K562 (cell line): Measurements from ENCODE around the gene ATP13A2. TPM values are rescaled to one million over a fixed set of nuclear protein-coding genes. Genes with fewer than 3 reads are reported as not detected.
A peak's percentile ranks its signal among the peaks of the same experiment; 100 is the strongest.

Source experiments
- ATAC-seq: fragments of 200-7000 bp; cut with Tn5 transposase; 3 replicates; pipeline ENCODE4 v1.9.1; 2020; ENCODE audit warnings: moderate library complexity
- BruUV-seq: library from RNA; stranded (reverse); fragments of 400-500 nt; replicated peaks from 2 replicates; lab custom pipeline; 2021; lab: Mats Ljungman, UMichigan
- CTCF ChIA-PET: fragments of 300-600 bp; formaldehyde crosslinking; extraction: SDS; loops from one replicate; lab custom pipeline; 2021; ENCODE audit warnings: low intra/inter-chr PET ratio; lab: Yijun Ruan, JAX
- POLR2A ChIA-PET: fragments of 300-600, 350-650 bp; sonication (Branson Sonifier 250); formaldehyde crosslinking; extraction: SDS; loops from one replicate; lab custom pipeline; 2021; ENCODE audit warnings: antibody characterized with exemption, inconsistent platforms; lab: Yijun Ruan, JAX
- DNase-seq, 4 experiments: peaks; one replicate each; pipeline versions ENCODE4 v3.0.0 to v3.0.0-alpha.2; 2011 to 2018; ENCODE audit warnings: low spot score in 3 of 4, mixed read lengths in 3 of 4; ENCODE audit errors: extremely low read depth in 1 of 4
- FAIRE-seq: peaks from 2 replicates; lab custom pipeline; 2011; peaks lifted over from hg19 to GRCh38; lab: Jason Lieb, UNC
- H2AFZ ChIP-seq: 2 replicates; pipeline ENCODE4 v1.6.0; 2011; ENCODE audit warnings: low read depth, low read length, control low read depth, inconsistent platforms
- H3K27ac ChIP-seq: fragments of 200-600 bp; 3 replicates; pipeline ENCODE4 v1.8.0; 2011; ENCODE audit warnings: low read depth, mild to moderate bottlenecking, control low read depth, inconsistent platforms, low read length, moderate library complexity, mixed read lengths; ENCODE audit errors: extremely low read depth
- H3K27me3 ChIP-seq, 2 experiments: fragments of 300-600 bp in 1 of 2; 2 replicates in 1 of 2; 3 replicates in 1 of 2; pipeline versions ENCODE4 v1.6.0 to v1.8.0; 2011; ENCODE audit warnings: inconsistent platforms in 2 of 2, low read length in 2 of 2, mild to moderate bottlenecking in 1 of 2, mixed read lengths in 1 of 2, moderate library complexity in 1 of 2; ENCODE audit not compliant: control insufficient read depth in 2 of 2, insufficient read depth in 2 of 2
- H3K36me3 ChIP-seq: fragments of 300-600 bp; 3 replicates; pipeline ENCODE4 v1.8.0; 2011; ENCODE audit warnings: mild to moderate bottlenecking, low read length, inconsistent platforms; ENCODE audit not compliant: control insufficient read depth, insufficient read depth
- H3K4me1 ChIP-seq, 2 experiments: fragments of 200-600 bp in 1 of 2; replicated peaks in 1 of 2; 2 replicates in 1 of 2; 3 replicates in 1 of 2; pipeline versions ENCODE4 v1.5.1 to v1.8.0; 2011; ENCODE audit warnings: inconsistent platforms in 2 of 2, low read length in 2 of 2, mild to moderate bottlenecking in 1 of 2, mixed read lengths in 1 of 2, moderate library complexity in 1 of 2; ENCODE audit not compliant: control insufficient read depth in 2 of 2, insufficient read depth in 2 of 2
- H3K4me2 ChIP-seq: 2 replicates; pipeline ENCODE4 v1.6.1; 2011; ENCODE audit warnings: low read length, control low read depth, inconsistent platforms, mixed read lengths; ENCODE audit not compliant: insufficient read depth
- H3K4me3 ChIP-seq: fragments of 200-600 bp; sonication (generic), shearing (Covaris generic); 2 replicates; pipeline ENCODE4 v1.5.1; 2016; ENCODE audit warnings: control low read depth, inconsistent platforms
- H3K79me2 ChIP-seq: fragments of 200-600 bp; 3 replicates; pipeline ENCODE4 v1.8.0; 2011; ENCODE audit warnings: low read length, inconsistent platforms; ENCODE audit not compliant: control insufficient read depth, insufficient read depth
- H3K9ac ChIP-seq, 2 experiments: 2 replicates each; pipeline versions ENCODE4 v1.6.0 to v1.6.1; 2011; ENCODE audit warnings: low read depth in 2 of 2, low read length in 2 of 2, control low read depth in 1 of 2, inconsistent platforms in 1 of 2, mild to moderate bottlenecking in 1 of 2, mixed read lengths in 1 of 2; ENCODE audit not compliant: insufficient read depth in 1 of 2
- H3K9me1 ChIP-seq: one replicate; pipeline ENCODE4 v1.6.0; 2011; ENCODE audit warnings: inconsistent platforms, mild to moderate bottlenecking, low read length, moderate library complexity; ENCODE audit not compliant: control insufficient read depth, insufficient read depth
- H3K9me3 ChIP-seq: replicated peaks from 2 replicates; pipeline ENCODE4 v1.5.1; 2011; ENCODE audit warnings: low read depth, low read length, inconsistent platforms; ENCODE audit not compliant: control insufficient read depth, insufficient read depth
- H4K20me1 ChIP-seq: replicated peaks from 2 replicates; pipeline ENCODE4 v1.6.1; 2011; ENCODE audit warnings: low read length, inconsistent platforms, mixed read lengths; ENCODE audit not compliant: control insufficient read depth, insufficient read depth
- POLR2AphosphoS5 ChIP-seq: IDR thresholded peaks from 2 replicates; pipeline ENCODE4 v1.6.1; 2011; ENCODE audit warnings: mild to moderate bottlenecking, low read depth, low read length, moderate library complexity; ENCODE audit not compliant: control insufficient read depth, insufficient read depth
- SNIP1 ChIP-seq: fragments of 450-650 bp; IDR thresholded peaks from 2 replicates; pipeline ENCODE4 v1.7.1; 2017; ENCODE audit warnings: low read depth, mild to moderate bottlenecking
- SP1 ChIP-seq: sonication (generic); formaldehyde crosslinking; IDR thresholded peaks from 2 replicates; pipeline ENCODE4 v1.8.1; 2022; ENCODE audit warnings: mild to moderate bottlenecking, missing genetic modification reagents
- ZNF134 ChIP-seq: fragments of 250-450 bp; sonication (Bioruptor Pico); conservative IDR thresholded peaks from 2 replicates; pipeline ENCODE4 v1.4.0; 2020
- ZNF699 ChIP-seq: fragments of 250-450 bp; sonication (Bioruptor Pico); IDR thresholded peaks from 2 replicates; pipeline ENCODE4 v1.8.0; 2021; ENCODE audit warnings: mild to moderate bottlenecking, moderate library complexity; ENCODE audit not compliant: insufficient replicate concordance
- WGBS: fragments of 100-300 bp; shearing (Covaris generic); methylation state at CpG from one replicate; pipeline ENCODE4 v1.1.6; 2016; ENCODE audit warnings: low coverage, mixed read lengths; ENCODE audit not compliant: insufficient coverage; ENCODE audit errors: missing lambda C conversion rate; 5-methylcytosine and 5-hydroxymethylcytosine counted together
- in situ Hi-C: fragments of 300-500 bp; cut with MboI; formaldehyde crosslinking; loops from 4 replicates; pipeline ENCODE4 v1.15.0; 2018; ENCODE audit warnings: inconsistent platforms, mixed read lengths
- intact Hi-C: fragments of 100-400 bp; cut with micrococcal nuclease; formaldehyde crosslinking; loops from 2 replicates; pipeline ENCODE4 v1.14.2; 2022
- polyA plus RNA-seq, 8 experiments: library from polyadenylated mRNA; depleted of rRNA in 4 of 8; stranded (reverse) in 5 of 8; unstranded in 3 of 8; fragments of >200 nt; fragmentation: Nextera tagmentation in 2 of 8; fragmentation: Illumina TruSeq in 1 of 8; extraction: Ambion mirVana in 2 of 8; extraction: Trizol in 1 of 8; gene quantifications; 2 replicates each; pipeline versions ENCODE4 v1.2.1 to v1.2.3, GENCODE V29; 2011 to 2014; ENCODE audit warnings: inconsistent platforms in 1 of 8, missing spikeins in 1 of 8
- total RNA-seq, 7 experiments: library from RNA; depleted of rRNA in 6 of 7; stranded (reverse); fragments of >200 nt in 6 of 7; fragmentation: Illumina TruSeq in 2 of 7; extraction: Trizol in 2 of 7; gene quantifications; 2 replicates each; pipeline versions ENCODE4 v1.2.1 to v1.2.3, GENCODE V29; 2011 to 2021; ENCODE audit warnings: low replicate concordance in 1 of 7
- TF ChIP-seq, protein P1 (sequence below): fragments of 250-450 bp; sonication (Bioruptor Pico); IDR thresholded peaks from 2 replicates; pipeline ENCODE4 v1.4.0; 2020; ENCODE audit warnings: mild to moderate bottlenecking, moderate library complexity
- TF ChIP-seq, protein P2 (sequence below): fragments of 250-450 bp; sonication (Bioruptor Pico); IDR thresholded peaks from 2 replicates; pipeline ENCODE4 v1.8.0; 2022; ENCODE audit warnings: inconsistent platforms, mild to moderate bottlenecking, moderate library complexity, borderline replicate concordance

ATP13A2 gene
- total and polyA plus RNA-seq, 9 of the 15 experiments (the other 6 are each of a cell fraction or from before 2014, with no cell fraction given): 0.36 to 56.3 (median 16.3) TPM

DNA sequence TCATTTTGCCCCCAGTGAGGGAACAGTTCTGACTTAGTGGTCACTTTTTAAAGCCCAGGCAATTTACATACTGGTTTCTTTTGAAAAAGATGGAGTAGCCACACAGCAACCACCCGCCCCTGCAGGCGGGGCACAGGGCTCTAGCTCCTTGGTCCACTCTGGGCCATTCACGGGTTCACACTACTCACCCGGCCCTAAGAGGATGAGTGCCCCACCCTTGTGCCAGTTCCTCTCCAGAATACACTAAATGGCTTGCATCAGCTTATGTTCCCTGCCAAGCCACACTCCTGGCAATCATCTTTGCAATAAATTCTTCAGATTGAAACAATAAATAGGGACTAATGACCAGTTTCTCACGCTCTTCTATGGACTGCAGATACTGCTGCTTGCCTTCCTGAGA is 15.7 kb upstream of the ATP13A2 start:
- POLR2A ChIA-PET: interaction anchor here (0.5 to 2.3 kb wide), 4 partner anchors 9 to 166 kb away, joined by 3 to 9 read pairs (median 4); no protein-coding TSS in a partner anchor
- peaks cover 94% of the 10 kb centered on the region for H3K36me3 ChIP-seq
- no peak for TF ChIP-seq ZNF134 (CRISPR knock-in tag)
- peak; percentile 36; the same call in 1 of the 2 replicates for TF ChIP-seq POLR2AphosphoS5
- H4K20me1 ChIP-seq: no peaks in the 10 kb centered on the region
- ATAC-seq: no peak
- no peak overlapping the region for H3K27ac ChIP-seq
- no peak overlapping the region for H3K9ac ChIP-seq
- no peak for DNase-seq
- no peak overlapping the region for H3K4me2 ChIP-seq
- 95% methylated on average over 5 of the region's 5 CpGs for WGBS
- no peaks in the 10 kb centered on the region for H3K9me1 ChIP-seq
- no peak overlapping the region for H3K4me3 ChIP-seq
- no TSS peak for BruUV-seq
- CTCF ChIA-PET: no interaction called here
- in situ Hi-C loops (loop anchor here (25.0 kb wide), 1 partner anchor 440 kb away; no protein-coding TSS in a partner anchor), intact Hi-C loops (no loop called here)
- H3K9me3 ChIP-seq: no peaks in the 10 kb centered on the region
- H3K27me3 ChIP-seq: no peaks in the 10 kb centered on the region
- no peak overlapping the region for H2AFZ ChIP-seq
- no peak for FAIRE-seq
- no peaks in the 10 kb centered on the region for H3K4me1 ChIP-seq
- H3K79me2 ChIP-seq: no peaks in the 10 kb centered on the region

DNA sequence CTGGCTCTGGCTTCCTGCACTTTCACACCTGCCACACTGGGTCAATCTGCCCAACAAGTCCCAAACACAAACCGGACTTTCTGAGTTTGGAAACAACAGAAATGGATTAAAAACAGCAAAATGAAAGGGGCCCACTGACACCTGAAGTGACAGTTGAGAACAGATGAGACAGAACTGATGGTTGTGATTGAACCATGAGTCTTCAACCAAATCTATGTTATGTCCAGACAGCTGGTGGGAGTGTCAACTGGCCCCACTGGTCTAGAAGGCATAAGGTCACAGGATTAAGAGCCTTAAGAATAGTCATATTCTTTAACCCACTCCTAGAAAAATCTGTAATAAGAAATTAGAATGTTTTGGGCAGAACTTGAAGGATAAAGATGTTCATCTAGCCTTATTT is 13.0 kb upstream of the ATP13A2 start:
- no peak overlapping the region for H2AFZ ChIP-seq
- no peak for ATAC-seq
- H3K9me3 ChIP-seq: no peaks in the 10 kb centered on the region
- no peaks in the 10 kb centered on the region for H4K20me1 ChIP-seq
- FAIRE-seq: no peak
- H3K4me3 ChIP-seq: no peak overlapping the region
- intact Hi-C loops: no loop called here
- ChIA-PET CTCF (no interaction called here), POLR2A (interaction anchor here (1.2 kb wide), 1 partner anchor 16 kb away, joined by 3 read pairs; no protein-coding TSS in a partner anchor)
- no peak for DNase-seq
- no peaks in the 10 kb centered on the region for H3K79me2 ChIP-seq
- no peaks in the 10 kb centered on the region for H3K27me3 ChIP-seq
- H3K36me3 ChIP-seq: peaks cover 97% of the 10 kb centered on the region
- no TSS peak for BruUV-seq
- TF ChIP-seq, protein P1, sequence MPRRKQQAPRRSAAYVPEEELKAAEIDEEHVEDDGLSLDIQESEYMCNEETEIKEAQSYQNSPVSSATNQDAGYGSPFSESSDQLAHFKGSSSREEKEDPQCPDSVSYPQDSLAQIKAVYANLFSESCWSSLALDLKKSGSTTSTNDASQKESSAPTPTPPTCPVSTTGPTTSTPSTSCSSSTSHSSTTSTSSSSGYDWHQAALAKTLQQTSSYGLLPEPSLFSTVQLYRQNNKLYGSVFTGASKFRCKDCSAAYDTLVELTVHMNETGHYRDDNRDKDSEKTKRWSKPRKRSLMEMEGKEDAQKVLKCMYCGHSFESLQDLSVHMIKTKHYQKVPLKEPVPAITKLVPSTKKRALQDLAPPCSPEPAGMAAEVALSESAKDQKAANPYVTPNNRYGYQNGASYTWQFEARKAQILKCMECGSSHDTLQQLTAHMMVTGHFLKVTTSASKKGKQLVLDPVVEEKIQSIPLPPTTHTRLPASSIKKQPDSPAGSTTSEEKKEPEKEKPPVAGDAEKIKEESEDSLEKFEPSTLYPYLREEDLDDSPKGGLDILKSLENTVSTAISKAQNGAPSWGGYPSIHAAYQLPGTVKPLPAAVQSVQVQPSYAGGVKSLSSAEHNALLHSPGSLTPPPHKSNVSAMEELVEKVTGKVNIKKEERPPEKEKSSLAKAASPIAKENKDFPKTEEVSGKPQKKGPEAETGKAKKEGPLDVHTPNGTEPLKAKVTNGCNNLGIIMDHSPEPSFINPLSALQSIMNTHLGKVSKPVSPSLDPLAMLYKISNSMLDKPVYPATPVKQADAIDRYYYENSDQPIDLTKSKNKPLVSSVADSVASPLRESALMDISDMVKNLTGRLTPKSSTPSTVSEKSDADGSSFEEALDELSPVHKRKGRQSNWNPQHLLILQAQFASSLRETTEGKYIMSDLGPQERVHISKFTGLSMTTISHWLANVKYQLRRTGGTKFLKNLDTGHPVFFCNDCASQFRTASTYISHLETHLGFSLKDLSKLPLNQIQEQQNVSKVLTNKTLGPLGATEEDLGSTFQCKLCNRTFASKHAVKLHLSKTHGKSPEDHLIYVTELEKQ: no peak
- TF ChIP-seq SP1: no peak
- no peak for TF ChIP-seq ZNF699 (CRISPR knock-in tag)
- TF ChIP-seq, protein P2, sequence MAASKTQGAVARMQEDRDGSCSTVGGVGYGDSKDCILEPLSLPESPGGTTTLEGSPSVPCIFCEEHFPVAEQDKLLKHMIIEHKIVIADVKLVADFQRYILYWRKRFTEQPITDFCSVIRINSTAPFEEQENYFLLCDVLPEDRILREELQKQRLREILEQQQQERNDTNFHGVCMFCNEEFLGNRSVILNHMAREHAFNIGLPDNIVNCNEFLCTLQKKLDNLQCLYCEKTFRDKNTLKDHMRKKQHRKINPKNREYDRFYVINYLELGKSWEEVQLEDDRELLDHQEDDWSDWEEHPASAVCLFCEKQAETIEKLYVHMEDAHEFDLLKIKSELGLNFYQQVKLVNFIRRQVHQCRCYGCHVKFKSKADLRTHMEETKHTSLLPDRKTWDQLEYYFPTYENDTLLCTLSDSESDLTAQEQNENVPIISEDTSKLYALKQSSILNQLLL (CRISPR knock-in tag): no peak
- no peak for TF ChIP-seq SNIP1
- H3K9me1 ChIP-seq: no peaks in the 10 kb centered on the region
- no peak overlapping the region for H3K4me2 ChIP-seq
- H3K4me1 ChIP-seq: no peaks in the 10 kb centered on the region
- no peak overlapping the region for H3K27ac ChIP-seq
- WGBS: 100% methylated on average over 1 of the region's 1 CpG
- H3K9ac ChIP-seq: peak overlapping the region in 1 of 2 experiments; percentile 28; a peak in 1 of 4 replicates
- in situ Hi-C loops: loop anchor here (25.0 kb wide), 1 partner anchor 437 kb away; no protein-coding TSS in a partner anchor
